Measurements from ENCODE around the gene ROCK2.
"Not testable (repeated sequence)": the region's sequence is repeated elsewhere in the genome, so short reads cannot be mapped to it uniquely, and the experiment has no call there.

Gene ROCK2

GRCh38 chr2:11305958-11306357 is 38.5 kb downstream of the ROCK2 start:
- no peak for DNase-seq

DNA sequence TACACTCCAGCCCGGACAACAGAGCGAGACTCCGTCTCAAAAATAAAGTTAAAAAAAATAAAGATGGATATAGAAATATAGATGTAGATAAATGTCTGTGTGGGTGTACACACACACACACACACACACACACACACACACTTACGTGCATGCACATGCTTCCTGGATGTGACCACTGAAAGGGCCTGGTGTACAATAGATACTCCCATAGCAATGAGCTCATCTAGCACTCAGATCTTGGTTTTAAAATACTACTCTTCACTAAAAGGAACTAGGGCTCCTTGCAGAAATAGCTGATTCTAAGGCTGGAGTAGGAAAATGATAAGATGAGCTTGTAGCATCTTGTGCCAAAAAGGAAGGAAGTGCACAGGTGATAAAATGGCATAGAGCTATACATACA is 39.1 kb downstream of the ROCK2 start:
- DNase-seq = no peak

- DNase-seq = no peak
Measured at GRCh38 chr2:11304476-11304875, 40.0 kb downstream of the ROCK2 start.

- no peak for DNase-seq
Measured at GRCh38 chr2:11303290-11304013, 41.0 kb downstream of the ROCK2 start.

- no peak for DNase-seq
Measured at GRCh38 chr2:11299439-11299838, 45.0 kb downstream of the ROCK2 start.

DNA sequence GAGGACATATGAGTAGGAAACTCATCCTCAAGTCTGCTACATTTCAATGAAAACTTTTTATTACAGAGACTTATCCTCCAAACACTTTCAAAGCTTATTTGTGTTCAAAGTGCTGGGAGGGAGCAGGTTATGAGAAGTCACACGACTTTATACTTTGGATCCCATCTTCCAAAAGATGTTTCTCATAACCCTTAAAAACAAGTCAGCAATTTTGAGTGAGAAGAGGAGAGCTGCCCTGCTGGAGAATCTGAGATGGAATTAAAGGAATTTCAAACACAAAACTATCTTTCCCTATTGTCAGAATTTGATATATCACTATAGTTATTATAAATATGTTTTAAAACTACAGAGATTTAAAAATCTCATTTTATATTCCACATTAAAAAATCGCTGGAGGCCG is 45.8 kb downstream of the ROCK2 start:
- DNase-seq = no peak

DNA sequence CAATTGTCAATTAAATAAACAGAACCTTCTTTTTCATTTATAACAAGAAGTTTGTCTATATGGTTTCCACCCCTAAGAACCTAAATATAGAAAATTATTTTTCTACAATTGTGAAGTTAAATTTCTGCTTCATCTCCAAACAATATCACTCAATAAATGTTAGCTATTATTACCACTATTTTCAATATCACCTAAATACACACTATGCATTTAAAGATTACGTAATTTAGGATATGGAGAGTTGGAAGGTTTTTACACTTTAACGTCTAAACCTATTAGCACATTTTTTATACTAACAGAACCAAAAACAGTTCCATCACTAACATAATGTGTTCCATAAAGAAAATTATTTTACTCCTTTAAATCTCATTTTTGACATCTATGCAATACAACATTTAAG is 48.0 kb downstream of the ROCK2 start:
- DNase-seq = no peak

GRCh38 chr2:11292464-11293255 is 51.8 kb downstream of the ROCK2 start:
- no peak for DNase-seq

DNA sequence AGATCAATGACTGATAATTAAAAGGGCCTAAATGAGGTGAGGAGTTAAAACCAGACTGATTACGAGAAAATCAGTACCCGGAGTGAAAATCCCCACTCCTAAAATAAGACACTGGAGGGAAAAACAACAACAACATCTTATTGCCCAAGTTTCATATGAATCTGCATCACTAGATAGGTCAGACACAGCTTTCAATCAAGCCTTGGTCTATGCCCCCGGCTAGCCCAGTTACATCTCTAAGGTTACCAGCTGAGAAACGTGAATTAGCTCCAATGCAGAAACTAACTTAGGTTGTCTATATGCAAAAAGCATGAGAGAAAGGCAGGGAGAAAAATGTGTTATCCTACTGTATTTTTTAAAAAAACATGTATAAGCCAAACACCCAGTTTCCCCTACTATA is 53.7 kb downstream of the ROCK2 start:
- DNase-seq = no peak

DNA sequence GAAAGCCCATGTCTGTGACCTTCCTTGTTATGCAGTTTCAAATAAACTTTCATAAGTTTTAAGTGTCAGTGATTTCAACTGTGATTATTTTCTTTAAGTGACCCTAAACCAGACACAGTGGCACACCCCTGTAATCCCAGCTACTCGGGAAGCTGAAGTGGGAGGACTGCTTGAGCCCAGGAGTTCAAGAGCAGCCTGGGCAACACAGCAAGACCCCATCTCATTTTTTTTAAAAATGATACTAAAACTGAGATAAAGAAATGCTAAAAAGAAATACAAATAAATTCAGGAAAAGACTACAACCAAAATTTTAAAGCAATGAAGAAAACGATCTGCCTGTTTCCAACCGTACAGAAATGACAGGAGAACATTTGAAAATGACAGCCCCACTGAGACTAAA is 54.2 kb downstream of the ROCK2 start:
- DNase-seq = no peak

GRCh38 chr2:11288431-11288830 is 56.0 kb downstream of the ROCK2 start:
- no peak for DNase-seq

DNA sequence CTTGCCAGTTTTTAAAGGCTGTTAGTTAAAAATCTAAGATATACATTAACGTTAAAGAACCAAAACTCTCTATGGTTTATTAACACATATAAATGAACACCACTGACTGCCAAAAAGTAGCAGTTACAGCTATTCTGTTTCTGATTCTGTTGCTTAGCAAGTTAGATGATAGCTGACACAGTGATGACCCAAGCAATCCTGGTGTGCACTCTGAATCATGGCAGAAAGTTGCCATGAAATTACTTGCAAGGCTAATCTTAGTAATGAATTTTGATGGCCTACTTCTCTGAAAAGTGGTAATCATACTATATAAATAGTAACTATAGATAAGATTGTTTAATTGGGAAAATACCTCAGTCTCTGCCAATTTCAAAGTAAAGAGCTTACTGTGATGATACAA is 57.7 kb downstream of the ROCK2 start:
- no peak for DNase-seq

- no peak for DNase-seq
Measured at GRCh38 chr2:11286323-11286722, 58.1 kb downstream of the ROCK2 start.

GRCh38 chr2:11285499-11285898 is 58.9 kb downstream of the ROCK2 start:
- DNase-seq = no peak

GRCh38 chr2:11281186-11281585 is 63.2 kb downstream of the ROCK2 start:
- no peak for DNase-seq

DNA sequence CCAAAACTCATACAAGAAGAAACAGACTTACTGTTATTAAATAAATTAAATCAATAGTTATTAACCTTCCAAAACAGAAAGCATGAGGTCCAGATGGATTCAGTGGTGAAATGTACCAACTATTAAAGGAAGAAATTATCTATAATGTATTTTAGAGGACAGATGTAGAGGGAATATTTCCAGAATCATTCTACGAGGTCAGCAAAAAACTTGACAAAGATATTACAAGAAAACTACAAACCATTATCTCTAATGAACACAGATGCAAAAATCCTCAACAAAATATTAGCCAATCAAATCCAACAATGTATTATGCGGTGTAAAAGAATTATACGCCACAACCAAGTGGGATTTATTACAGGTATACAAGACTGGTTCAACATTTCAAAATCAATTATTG is 63.7 kb downstream of the ROCK2 start:
- DNase-seq = no peak

DNA sequence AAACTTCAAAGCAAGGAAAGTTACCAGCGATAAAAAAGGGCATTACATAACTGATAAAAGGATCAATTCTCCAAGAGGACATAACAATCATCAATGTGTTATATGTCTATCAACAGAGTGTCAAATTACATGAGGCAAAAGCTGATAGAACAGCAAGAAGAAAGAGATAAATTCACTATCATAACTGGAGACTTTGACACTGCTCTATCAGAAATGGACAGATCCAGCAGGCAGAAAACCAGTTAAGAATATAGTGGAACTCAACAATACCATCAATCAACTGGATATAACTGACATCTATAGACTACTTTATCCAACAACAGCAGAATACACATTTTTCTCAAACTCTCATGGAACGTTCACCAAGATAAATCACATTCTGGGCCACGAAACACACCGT is 65.0 kb downstream of the ROCK2 start:
- no peak for DNase-seq

GRCh38 chr2:11278219-11278618 is 66.2 kb downstream of the ROCK2 start:
- no peak for DNase-seq

DNA sequence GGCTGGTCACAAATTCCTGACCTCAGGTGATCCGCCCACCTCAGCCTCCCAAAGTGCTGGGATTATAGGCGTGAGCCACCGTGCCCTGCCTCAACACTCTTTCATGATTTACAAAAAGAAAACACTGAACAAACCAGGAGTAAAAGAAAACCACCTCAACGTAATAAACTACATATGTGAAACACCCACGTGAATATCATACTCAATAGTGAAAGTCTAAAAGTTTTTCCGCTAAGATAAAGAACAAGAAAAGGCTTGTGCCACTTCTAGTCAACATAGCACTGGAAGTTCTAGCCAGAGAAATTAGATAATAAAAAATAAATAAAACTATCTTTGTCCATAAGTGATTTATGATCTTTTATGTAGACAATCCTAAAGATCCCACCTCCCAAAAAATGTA is 68.5 kb downstream of the ROCK2 start:
- DNase-seq = no peak

- no peak for DNase-seq
Measured at GRCh38 chr2:11270891-11271290, 73.5 kb downstream of the ROCK2 start.

- DNase-seq = no peak
Measured at GRCh38 chr2:11267931-11268330, 76.5 kb downstream of the ROCK2 start.

DNA sequence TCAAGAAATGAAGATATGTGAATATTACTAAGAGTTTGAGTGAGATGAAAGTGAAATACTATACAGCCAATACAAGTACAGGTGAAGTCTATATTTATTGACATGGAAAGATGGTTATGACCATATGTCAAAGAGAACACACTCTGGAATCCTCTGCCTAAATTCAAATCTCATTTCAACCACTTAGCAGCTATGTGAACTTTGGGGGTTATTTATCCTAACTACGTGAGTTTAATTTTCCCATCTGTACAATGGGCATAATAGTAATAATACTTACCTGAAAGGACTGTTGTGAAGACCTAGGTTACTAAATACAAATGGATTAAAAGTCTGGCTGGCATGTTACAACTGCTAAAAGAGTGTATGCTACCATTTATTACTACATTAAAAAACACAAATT is 79.6 kb downstream of the ROCK2 start:
- no peak for DNase-seq

DNA sequence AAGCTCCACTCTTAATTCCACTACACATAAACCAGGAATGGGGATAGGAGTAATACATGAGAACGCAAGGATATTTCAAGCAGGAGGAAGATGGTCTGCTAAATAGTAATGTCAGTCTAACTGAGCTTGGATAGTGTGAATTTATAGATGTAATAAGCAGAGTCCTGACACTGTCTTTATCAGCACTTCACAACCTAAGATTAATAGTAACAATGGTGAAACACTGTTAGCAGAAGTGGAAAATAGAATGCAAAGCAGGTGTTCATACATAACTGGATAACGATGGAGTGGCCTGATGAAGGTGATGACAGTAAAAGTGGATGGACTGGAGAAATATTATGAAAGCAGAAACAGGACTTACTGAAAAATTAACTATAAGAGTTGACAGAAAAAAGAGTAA is 80.4 kb downstream of the ROCK2 start:
- no peak for DNase-seq

DNA sequence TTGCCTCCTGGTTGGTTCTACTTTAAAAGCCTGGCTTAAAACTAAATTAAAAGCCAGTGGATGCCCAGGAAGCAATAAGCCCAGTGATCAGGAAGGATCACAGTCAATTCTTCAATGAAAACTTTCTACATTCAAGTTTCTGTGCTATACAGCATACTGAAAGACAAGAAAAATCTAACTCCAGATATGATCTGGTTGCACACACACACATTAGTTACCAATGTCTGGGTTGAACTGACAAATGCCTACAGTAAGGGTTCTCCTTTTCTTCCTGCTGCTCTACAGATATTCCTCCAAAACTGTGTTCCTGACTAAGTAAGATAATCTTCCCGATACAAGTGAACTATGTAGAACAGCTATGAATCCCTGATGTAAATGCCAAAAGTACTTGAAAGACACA is 81.3 kb downstream of the ROCK2 start:
- no peak for DNase-seq

DNA sequence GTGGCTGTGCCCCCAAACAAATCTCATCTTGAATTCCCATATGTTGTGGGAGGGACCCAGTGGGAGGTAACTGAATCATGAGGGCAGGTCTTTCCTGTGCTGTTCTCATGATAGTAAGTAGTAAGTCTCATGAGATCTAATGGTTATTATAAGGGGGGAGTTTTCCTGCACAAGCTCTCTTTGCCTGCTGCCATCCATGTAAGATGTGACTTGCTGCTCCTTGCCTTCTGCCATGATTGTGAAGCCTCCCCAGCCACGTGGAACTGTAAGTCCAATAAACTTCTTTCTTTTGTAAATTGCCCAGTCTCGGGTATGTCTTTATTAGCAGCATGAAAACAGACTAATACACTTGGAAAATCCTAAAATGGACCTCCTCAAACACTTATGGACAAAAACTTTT is 82.0 kb downstream of the ROCK2 start:
- not testable (repeated sequence) for DNase-seq

Data from NCI-H187 (cell line).